D721Med (cell line): ENCODE results near the gene PLEKHM2.

Source experiments
- DNase-seq: peaks from one replicate; pipeline ENCODE4 v3.0.0; 2011; ENCODE audit warnings: low spot score; ENCODE audit not compliant: insufficient read length
- FAIRE-seq: peaks from 2 replicates; lab custom pipeline; 2011; peaks lifted over from hg19 to GRCh38; lab: Jason Lieb, UNC
- CTCF ChIP-seq: IDR thresholded peaks from 2 replicates; pipeline ENCODE4 v1.5.1; 2012; ENCODE audit warnings: mild to moderate bottlenecking, control low read depth; ENCODE audit not compliant: insufficient read depth; ENCODE audit errors: missing control alignments

PLEKHM2 gene

GRCh38 chr1:15758953-15759661 is 75.0 kb downstream of the PLEKHM2 start:
- DNase-seq (no peak), FAIRE-seq (no peak)
- TF ChIP-seq CTCF, result no peak

GRCh38 chr1:15760520-15761211 is 76.5 kb downstream of the PLEKHM2 start:
- FAIRE-seq, result no peak
- no peak for DNase-seq

GRCh38 chr1:15761366-15762128 is 77.4 kb downstream of the PLEKHM2 start:
- no peak for DNase-seq
- no peak for FAIRE-seq
- TF ChIP-seq CTCF, result no peak

More at GRCh38 chr1:15760520-15761211, 76.5 kb downstream of the PLEKHM2 start:
- TF ChIP-seq CTCF, result no peak

- FAIRE-seq (no peak), DNase-seq (no peak)
- TF ChIP-seq CTCF, result no peak
Observed at GRCh38 chr1:15762546-15762945, 78.4 kb downstream of the PLEKHM2 start.

GRCh38 chr1:15764269-15764764 is 80.2 kb downstream of the PLEKHM2 start:
- DNase-seq, result no peak
- no peak for TF ChIP-seq CTCF
- FAIRE-seq, result no peak

GRCh38 chr1:15764890-15765289 is 80.8 kb downstream of the PLEKHM2 start:
- no peak for DNase-seq
- TF ChIP-seq CTCF, result no peak
- no peak for FAIRE-seq
